ENCODE measurements around the gene HAPLN3.
"Not testable (repeated sequence)": the region's sequence is repeated elsewhere in the genome, so short reads cannot be mapped to it uniquely, and the experiment has no call there.

The HAPLN3 gene

DNA sequence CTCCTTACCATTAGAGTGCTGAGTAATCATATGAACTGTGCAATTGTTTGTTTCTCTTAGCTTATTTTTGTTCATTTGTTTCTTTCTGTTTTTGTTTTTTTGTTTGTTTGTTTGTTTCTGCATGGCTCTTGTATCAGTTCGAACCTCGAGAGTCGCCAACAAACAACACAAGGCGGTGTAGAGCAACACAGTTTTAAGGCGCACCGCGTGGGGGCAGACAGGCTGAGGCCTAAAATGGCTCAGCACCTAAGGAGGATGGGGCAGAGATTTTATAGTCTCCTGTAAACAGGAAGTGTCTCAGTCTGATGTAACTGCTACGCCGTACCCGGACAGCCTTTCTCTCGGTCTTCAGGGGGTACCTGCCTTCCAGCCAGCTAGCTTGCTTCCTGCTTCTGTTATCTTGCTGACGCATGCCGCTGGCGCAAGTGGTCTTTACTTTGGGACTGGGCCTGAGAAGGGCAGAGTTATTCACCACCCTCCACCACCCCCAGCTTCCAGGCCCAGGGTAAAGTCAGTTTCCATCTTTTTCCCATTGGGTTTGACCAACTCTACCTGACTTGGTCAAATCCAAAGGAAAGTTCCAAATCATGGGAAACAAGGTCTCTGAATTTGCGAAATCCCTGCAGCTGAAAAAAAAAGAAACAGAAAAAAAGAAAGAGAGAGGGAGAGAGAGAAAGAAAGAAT is 43.6 kb upstream of the HAPLN3 start:
- H4K20me1 ChIP-seq (ENCODE audit: insufficient read depth, low read length, poor library complexity, severe bottlenecking): no peaks in the 10 kb centered on the region
- H3K4me2 ChIP-seq (ENCODE audit: low read depth, low read length, poor library complexity, severe bottlenecking): no peak overlapping the region
- TF ChIP-seq, protein P1, sequence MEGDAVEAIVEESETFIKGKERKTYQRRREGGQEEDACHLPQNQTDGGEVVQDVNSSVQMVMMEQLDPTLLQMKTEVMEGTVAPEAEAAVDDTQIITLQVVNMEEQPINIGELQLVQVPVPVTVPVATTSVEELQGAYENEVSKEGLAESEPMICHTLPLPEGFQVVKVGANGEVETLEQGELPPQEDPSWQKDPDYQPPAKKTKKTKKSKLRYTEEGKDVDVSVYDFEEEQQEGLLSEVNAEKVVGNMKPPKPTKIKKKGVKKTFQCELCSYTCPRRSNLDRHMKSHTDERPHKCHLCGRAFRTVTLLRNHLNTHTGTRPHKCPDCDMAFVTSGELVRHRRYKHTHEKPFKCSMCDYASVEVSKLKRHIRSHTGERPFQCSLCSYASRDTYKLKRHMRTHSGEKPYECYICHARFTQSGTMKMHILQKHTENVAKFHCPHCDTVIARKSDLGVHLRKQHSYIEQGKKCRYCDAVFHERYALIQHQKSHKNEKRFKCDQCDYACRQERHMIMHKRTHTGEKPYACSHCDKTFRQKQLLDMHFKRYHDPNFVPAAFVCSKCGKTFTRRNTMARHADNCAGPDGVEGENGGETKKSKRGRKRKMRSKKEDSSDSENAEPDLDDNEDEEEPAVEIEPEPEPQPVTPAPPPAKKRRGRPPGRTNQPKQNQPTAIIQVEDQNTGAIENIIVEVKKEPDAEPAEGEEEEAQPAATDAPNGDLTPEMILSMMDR (conservative IDR thresholded peaks at IDR 0.05; ENCODE audit: low read length): no peak
- no peak for TF ChIP-seq EZH2phosphoT487 (IDR thresholded peaks at IDR 0.05; ENCODE audit: borderline replicate concordance)
- H3K79me2 ChIP-seq (ENCODE audit: insufficient read depth, low read length): no peaks in the 10 kb centered on the region
- H2AFZ ChIP-seq (ENCODE audit: low read length): no peak overlapping the region
- H3K9ac ChIP-seq (ENCODE audit: low read depth, low read length, poor library complexity, severe bottlenecking): no peak overlapping the region
- H3K4me3 ChIP-seq (ENCODE audit: low read length, poor library complexity, severe bottlenecking): no peak overlapping the region
- no peaks in the 10 kb centered on the region for H3F3A ChIP-seq (ENCODE audit: low read depth)
- no peaks in the 10 kb centered on the region for H3K9me2 ChIP-seq (replicated peaks; ENCODE audit: low read depth, low read length)
- no peaks in the 10 kb centered on the region for H3K36me3 ChIP-seq (ENCODE audit: insufficient read depth, low read length)
- H3K27me3 ChIP-seq (ENCODE audit: insufficient read depth, low read length, poor library complexity, severe bottlenecking): no peaks in the 10 kb centered on the region
- H3K4me1 ChIP-seq (ENCODE audit: insufficient read depth, low read length, poor library complexity, severe bottlenecking): no peaks in the 10 kb centered on the region
- no peaks in the 10 kb centered on the region for H3K9me3 ChIP-seq (ENCODE audit: insufficient read depth, low read depth, low read length)

- H2AFZ ChIP-seq (ENCODE audit: low read length); H3K4me2 ChIP-seq (ENCODE audit: low read depth, low read length, poor library complexity, severe bottlenecking); H3K4me1 ChIP-seq (ENCODE audit: insufficient read depth, low read length, poor library complexity, severe bottlenecking); H3K27me3 ChIP-seq (ENCODE audit: insufficient read depth, low read length, poor library complexity, severe bottlenecking); H3F3A ChIP-seq (ENCODE audit: low read depth); H3K9ac ChIP-seq (ENCODE audit: low read depth, low read length, poor library complexity, severe bottlenecking); H3K9me2 ChIP-seq (replicated peaks; ENCODE audit: low read depth, low read length); H3K4me3 ChIP-seq (ENCODE audit: low read length, poor library complexity, severe bottlenecking); H3K79me2 ChIP-seq (ENCODE audit: insufficient read depth, low read length); H3K9me3 ChIP-seq (ENCODE audit: insufficient read depth, low read depth, low read length); H3K36me3 ChIP-seq (ENCODE audit: insufficient read depth, low read length); H4K20me1 ChIP-seq (ENCODE audit: insufficient read depth, low read length, poor library complexity, severe bottlenecking): not testable (repeated sequence)
These were observed 39.1 kb upstream of the HAPLN3 start for GRCh38 chr15:88934449-88934848.

DNA sequence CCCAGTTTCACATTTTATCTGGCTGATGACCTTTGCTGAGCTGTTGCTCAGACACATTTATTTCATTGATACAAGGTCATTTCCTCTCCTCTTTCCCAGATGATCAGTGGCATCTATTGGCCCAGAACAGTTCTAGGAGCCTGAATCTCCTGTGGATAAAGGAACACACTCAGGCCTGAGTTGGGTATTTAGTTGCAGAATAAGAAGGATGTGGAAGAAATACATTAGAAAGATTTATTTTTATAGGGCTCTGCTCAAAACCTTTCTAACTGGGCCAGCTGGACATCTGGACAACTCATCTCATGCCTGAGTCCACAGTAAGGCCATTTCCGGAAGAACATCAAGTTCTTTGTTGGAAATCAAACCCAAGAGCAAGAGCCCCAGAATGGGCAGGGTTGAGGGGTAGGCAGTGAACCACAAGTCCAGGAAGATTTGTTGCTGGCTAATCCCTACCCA is 37.6 kb upstream of the HAPLN3 start:
- no peaks in the 10 kb centered on the region for H4K20me1 ChIP-seq (ENCODE audit: insufficient read depth, low read length, poor library complexity, severe bottlenecking)
- H3K4me3 ChIP-seq (ENCODE audit: low read length, poor library complexity, severe bottlenecking): no peak overlapping the region
- TF ChIP-seq EZH2phosphoT487 (IDR thresholded peaks at IDR 0.05; ENCODE audit: borderline replicate concordance): no peak
- TF ChIP-seq, protein P1 (conservative IDR thresholded peaks at IDR 0.05; ENCODE audit: low read length): no peak
- H3K27me3 ChIP-seq (ENCODE audit: insufficient read depth, low read length, poor library complexity, severe bottlenecking): no peaks in the 10 kb centered on the region
- no peaks in the 10 kb centered on the region for H3K9me3 ChIP-seq (ENCODE audit: insufficient read depth, low read depth, low read length)
- H3K4me2 ChIP-seq (ENCODE audit: low read depth, low read length, poor library complexity, severe bottlenecking): no peak overlapping the region
- H2AFZ ChIP-seq (ENCODE audit: low read length): no peak overlapping the region
- H3K9ac ChIP-seq (ENCODE audit: low read depth, low read length, poor library complexity, severe bottlenecking): no peak overlapping the region
- no peaks in the 10 kb centered on the region for H3K36me3 ChIP-seq (ENCODE audit: insufficient read depth, low read length)
- H3K9me2 ChIP-seq (replicated peaks; ENCODE audit: low read depth, low read length): no peaks in the 10 kb centered on the region
- no peaks in the 10 kb centered on the region for H3K79me2 ChIP-seq (ENCODE audit: insufficient read depth, low read length)
- no peaks in the 10 kb centered on the region for H3F3A ChIP-seq (ENCODE audit: low read depth)
- no peaks in the 10 kb centered on the region for H3K4me1 ChIP-seq (ENCODE audit: insufficient read depth, low read length, poor library complexity, severe bottlenecking)

- Histone ChIP-seq H3F3A (ENCODE audit: low read depth) (no peaks in the 10 kb centered on the region), H2AFZ (ENCODE audit: low read length) (no peak overlapping the region), H3K9me2 (replicated peaks; ENCODE audit: low read depth, low read length) (no peaks in the 10 kb centered on the region), H3K4me3 (ENCODE audit: low read length, poor library complexity, severe bottlenecking) (no peak overlapping the region), H3K79me2 (ENCODE audit: insufficient read depth, low read length) (no peaks in the 10 kb centered on the region), H3K9ac (ENCODE audit: low read depth, low read length, poor library complexity, severe bottlenecking) (no peak overlapping the region), H3K4me1 (ENCODE audit: insufficient read depth, low read length, poor library complexity, severe bottlenecking) (no peaks in the 10 kb centered on the region), H3K4me2 (ENCODE audit: low read depth, low read length, poor library complexity, severe bottlenecking) (no peak overlapping the region), H3K27me3 (ENCODE audit: insufficient read depth, low read length, poor library complexity, severe bottlenecking) (no peaks in the 10 kb centered on the region), H4K20me1 (ENCODE audit: insufficient read depth, low read length, poor library complexity, severe bottlenecking) (no peaks in the 10 kb centered on the region), H3K36me3 (ENCODE audit: insufficient read depth, low read length) (no peaks in the 10 kb centered on the region), H3K9me3 (ENCODE audit: insufficient read depth, low read depth, low read length) (no peaks in the 10 kb centered on the region)
- TF ChIP-seq, protein P1 (conservative IDR thresholded peaks at IDR 0.05; ENCODE audit: low read length): no peak
- TF ChIP-seq EZH2phosphoT487 (IDR thresholded peaks at IDR 0.05; ENCODE audit: borderline replicate concordance): no peak
These were observed 37.0 kb upstream of the HAPLN3 start for GRCh38 chr15:88932271-88932874.
